ENCODE data around the gene POLR3GL.

DNA sequence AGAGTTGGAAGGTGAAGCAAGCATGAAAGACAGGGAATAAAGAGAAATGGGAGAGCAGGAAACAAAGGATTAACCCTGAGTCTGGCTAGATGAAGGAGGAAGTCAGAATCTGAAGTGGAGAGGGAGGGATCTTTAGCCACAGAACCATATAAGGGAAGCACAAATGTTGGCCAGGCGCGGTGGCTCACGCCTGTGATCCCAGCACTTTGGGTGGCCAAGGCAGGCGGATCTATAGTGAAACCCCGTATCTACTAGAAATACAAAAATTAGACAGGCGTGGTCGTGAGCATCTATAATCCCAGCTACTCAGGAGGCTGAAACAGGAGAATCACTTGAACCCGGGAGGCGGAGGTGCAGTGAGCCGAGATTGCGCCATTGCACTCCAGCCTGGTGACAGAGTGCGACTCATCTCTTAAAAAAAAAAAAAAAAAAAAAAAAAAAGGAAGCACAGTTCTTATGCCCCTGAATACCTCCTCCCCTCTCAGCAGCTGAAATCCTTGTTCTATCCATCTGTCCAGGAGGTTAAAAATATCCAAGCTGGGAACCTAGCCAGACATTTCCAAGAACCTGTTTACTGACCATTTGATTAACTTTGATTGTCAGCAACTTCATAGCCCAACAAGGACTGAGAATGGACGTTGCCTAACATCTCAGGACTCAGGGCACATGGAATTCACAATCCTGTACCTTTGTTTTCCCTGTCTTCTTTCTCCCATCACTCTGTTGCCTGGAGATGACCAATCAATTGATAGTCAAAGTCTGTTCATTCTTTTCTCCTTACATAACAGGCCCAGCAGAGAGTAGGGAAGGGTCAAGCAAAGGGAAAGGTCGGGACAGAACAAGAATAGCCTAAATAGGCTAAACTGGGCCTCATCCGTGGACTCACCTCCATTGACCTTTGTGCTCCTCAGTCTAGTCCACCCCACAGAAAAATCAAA is 21.3 kb downstream of the POLR3GL start:
- TF ChIP-seq, protein P1, sequence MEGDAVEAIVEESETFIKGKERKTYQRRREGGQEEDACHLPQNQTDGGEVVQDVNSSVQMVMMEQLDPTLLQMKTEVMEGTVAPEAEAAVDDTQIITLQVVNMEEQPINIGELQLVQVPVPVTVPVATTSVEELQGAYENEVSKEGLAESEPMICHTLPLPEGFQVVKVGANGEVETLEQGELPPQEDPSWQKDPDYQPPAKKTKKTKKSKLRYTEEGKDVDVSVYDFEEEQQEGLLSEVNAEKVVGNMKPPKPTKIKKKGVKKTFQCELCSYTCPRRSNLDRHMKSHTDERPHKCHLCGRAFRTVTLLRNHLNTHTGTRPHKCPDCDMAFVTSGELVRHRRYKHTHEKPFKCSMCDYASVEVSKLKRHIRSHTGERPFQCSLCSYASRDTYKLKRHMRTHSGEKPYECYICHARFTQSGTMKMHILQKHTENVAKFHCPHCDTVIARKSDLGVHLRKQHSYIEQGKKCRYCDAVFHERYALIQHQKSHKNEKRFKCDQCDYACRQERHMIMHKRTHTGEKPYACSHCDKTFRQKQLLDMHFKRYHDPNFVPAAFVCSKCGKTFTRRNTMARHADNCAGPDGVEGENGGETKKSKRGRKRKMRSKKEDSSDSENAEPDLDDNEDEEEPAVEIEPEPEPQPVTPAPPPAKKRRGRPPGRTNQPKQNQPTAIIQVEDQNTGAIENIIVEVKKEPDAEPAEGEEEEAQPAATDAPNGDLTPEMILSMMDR (IDR thresholded peaks at IDR 0.05): no peak
- TF ChIP-seq POLR2AphosphoS5 (IDR thresholded peaks at IDR 0.05): peak; percentile 16 to 32
- peak in 1 of 4 donors; percentile 19 for TF ChIP-seq POLR2A (IDR thresholded peaks at IDR 0.05)
- TF ChIP-seq EP300 (IDR thresholded peaks at IDR 0.05): peak in 1 of 4 donors; percentile 45

Data from upper lobe of left lung (tissue), 4 donors.